GM12872 (cell line): ENCODE results near the gene AZIN2.

Experiments
- TF ChIP-seq, protein P1 (sequence below): IDR thresholded peaks from 3 replicates; pipeline ENCODE4 v1.5.1; 2011; ENCODE audit warnings: low read depth, mild to moderate bottlenecking, low read length, moderate library complexity; ENCODE audit not compliant: insufficient read depth

The AZIN2 gene

DNA sequence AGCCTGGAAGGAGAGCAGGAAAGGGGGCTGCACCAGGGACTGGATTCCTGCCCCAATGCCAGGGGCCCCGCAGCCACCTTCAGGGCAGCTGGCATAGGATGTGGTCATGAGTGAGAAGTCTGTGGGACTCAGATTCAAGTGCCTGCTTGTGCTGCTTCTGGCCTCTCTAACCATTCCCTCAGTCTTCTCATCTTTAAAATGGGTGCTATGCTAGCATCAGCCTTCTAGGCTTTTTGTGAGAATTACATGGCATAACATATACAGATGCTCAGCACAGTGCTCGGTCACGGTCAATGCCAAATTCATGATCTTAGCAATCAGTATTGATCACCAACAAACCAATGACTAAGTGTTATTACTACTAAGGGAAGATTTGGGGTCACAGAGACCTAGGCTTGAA is 77.4 kb downstream of the AZIN2 start:
- TF ChIP-seq, protein P1, sequence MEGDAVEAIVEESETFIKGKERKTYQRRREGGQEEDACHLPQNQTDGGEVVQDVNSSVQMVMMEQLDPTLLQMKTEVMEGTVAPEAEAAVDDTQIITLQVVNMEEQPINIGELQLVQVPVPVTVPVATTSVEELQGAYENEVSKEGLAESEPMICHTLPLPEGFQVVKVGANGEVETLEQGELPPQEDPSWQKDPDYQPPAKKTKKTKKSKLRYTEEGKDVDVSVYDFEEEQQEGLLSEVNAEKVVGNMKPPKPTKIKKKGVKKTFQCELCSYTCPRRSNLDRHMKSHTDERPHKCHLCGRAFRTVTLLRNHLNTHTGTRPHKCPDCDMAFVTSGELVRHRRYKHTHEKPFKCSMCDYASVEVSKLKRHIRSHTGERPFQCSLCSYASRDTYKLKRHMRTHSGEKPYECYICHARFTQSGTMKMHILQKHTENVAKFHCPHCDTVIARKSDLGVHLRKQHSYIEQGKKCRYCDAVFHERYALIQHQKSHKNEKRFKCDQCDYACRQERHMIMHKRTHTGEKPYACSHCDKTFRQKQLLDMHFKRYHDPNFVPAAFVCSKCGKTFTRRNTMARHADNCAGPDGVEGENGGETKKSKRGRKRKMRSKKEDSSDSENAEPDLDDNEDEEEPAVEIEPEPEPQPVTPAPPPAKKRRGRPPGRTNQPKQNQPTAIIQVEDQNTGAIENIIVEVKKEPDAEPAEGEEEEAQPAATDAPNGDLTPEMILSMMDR, result no peak

DNA sequence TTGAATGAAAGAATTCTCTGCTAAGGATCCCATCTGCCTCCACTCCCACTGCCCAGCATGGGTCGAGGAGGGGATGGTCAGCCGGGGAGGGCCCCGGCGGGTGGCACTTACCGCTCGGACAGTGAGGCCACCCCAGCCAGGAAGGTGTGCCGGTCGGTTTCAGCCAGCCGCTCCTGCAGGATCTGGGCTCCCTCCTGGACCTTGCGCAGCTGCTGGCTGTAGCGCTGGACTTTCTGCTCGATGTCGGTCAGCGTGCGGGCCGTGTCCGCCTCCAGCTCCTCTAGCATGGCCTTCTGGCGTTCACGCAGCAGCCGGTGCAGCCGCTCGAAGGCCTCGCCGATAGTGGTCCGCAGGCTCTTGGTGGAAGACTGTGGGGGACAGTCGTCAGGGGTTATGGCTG is 78.6 kb downstream of the AZIN2 start:
- TF ChIP-seq, protein P1, result no peak

DNA sequence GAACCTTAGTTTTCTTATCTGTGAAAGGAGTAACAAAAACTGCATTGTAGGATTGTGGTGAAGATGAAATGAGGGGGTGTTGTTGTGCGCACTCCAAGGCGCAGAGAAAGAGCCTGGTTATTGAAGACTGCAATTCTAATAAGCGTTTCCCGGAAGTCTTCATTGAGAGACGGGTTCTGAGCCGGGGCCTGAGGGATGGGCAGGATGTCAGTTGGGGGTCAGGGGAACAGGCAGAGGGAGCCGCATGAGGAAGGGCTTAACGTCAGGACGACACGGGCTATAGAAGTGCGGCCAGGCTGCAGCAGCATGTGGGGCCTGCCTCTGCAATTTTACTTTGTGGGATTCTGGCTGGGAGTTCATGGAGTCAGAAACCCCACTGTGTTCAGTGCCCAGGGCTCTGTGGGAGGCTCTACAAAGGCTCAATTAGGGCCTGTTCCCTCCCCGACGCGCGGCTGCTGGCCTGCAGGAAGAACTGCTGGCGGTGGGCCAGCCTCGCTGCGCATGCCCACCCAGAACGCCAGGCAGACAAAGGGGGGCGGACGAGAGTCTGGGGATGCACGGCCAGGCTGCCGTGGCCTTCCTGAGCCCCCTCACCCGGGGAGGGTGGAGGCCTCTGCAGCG is 80.2 kb downstream of the AZIN2 start:
- TF ChIP-seq, protein P1, result no peak

DNA sequence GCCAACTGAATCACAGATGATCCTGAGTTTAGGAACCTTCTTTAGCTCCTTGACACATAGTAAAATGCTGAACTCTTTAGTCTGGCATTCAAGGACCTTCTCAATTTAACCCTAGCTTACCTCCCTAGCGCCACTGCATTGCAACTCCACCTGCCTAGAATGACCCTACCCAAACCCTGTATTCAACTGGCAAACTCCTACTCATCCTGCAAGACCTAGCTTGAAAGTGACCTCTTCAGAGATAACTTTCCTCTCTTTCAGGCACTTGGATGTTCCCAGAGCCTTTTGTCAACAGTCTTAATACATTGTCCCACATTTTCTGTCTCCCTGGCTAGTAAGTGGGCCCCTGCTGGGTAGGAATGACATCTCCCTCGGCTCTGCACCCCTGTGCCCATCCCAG is 81.2 kb downstream of the AZIN2 start:
- TF ChIP-seq, protein P1, result no peak

DNA sequence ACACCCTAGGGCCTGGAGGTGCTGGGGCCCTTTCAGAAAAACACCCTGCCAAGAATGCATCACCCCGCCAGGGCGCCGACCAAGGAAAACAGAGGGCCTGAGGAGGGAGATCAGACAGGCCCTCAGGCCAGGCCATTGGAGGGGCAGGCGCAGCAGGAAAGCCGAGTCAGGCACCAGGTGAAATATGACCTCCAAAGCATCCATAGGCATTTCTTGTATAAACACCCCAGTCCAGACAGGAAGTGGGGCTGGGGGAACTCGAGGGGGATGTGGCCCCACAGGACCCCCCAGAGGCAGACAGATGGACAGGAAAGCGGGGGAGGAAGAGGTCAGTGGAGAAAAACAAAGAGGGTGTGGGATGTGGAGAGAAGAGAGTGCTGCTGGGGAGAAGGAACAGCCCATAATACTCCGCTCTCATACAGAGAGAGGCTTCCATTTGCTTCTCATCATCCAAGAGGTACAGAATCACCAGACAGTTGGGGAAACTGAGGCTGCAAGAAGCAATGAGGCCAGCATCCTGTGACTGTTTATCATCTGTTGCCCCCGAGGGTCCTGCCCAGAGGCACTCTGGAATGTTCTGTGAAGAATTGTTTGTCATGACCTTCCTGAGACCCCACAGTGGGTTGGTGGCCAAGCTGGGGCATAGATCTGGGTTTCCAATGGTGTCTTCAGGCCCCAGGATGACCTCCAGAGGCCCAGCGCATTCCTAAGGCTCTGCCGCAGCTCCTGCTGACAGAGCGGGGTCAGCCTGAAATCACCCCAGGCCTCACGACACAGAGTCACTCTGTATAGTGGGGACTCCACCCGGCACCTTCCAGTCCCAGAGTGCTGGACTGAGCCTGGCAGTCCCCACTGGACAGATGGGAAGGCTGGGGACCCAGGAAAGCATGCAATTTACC is 82.9 kb downstream of the AZIN2 start:
- TF ChIP-seq, protein P1, result no peak

DNA sequence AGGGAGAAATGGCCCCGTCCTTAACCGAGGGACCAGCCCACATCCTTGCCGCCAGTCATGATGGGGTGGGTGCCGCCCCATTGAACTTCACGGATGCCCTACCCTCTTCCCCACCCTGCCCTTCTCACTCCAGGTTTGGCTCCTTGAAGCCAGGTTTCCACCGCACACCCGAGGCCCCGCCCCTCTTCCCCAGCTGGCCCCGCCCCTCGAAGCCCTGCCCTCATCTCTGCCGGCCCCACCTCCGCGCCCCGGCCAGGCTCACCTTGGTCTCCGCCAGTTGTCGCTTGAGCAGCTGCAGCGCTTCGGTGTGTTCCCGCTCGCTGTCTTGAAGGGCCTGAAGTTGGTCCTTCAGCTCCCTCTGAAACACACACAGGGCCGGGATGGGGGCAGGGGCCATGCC is 84.3 kb downstream of the AZIN2 start:
- TF ChIP-seq, protein P1, result no peak

DNA sequence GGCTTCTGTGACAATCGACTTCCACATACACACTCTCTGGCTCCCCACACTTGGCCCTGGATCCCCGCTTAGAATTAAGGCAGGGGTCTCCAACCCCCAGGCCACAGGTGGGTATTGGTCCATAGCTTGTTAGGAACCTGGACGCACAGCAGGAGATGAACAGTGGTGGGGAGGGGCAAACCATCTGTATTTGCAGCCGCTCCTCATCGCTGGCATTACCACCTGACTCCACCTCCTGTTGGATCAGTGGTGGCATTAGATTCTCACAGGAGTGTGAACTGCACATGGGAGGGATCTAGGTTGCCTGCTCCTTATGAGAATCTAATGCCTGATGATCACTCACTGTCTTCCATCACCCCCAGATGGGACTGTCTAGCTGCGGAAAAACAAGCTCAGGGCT is 84.9 kb downstream of the AZIN2 start:
- TF ChIP-seq, protein P1, result no peak
